GM21528 (cell line): ENCODE data around the gene RBM14.

Source experiments
- ATAC-seq: cut with Tn5 transposase; IDR thresholded peaks from one replicate; pipeline ENCODE4 v1.9.1; 2021; ENCODE audit warnings: mild to moderate bottlenecking, moderate library complexity; ENCODE audit not compliant: unreplicated experiment, low FRiP score

The RBM14 gene

DNA sequence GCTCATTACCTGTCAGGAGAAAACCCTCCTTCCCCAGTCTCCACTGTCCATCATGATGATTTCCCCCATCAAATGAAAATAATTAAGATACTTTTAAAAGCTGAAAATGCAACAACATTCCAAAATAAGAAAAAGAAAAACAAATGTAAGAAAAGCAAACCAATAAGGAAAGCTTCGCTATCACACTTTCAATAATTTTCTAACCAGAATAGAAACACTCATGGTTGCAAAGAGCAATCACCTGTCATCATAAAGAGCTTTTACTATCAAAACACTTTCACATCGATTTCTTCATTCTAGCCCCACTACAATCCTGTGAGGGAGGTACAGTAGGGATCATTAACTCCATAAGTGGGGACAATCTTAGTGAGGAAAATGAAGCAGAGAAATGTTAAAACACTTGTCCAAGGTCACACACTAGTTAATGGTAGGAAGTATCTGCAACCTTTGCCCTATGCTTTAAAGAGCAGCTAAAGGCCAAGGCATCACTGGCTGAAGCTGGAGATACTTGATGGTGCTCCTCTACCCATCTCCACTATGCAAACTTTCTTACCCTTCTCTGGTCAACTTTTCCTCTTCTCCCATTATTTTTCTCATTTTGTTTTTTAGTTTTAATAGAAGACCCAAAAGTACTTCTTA lies 58.7 kb downstream of the RBM14 start:
- ATAC-seq, result no peak

DNA sequence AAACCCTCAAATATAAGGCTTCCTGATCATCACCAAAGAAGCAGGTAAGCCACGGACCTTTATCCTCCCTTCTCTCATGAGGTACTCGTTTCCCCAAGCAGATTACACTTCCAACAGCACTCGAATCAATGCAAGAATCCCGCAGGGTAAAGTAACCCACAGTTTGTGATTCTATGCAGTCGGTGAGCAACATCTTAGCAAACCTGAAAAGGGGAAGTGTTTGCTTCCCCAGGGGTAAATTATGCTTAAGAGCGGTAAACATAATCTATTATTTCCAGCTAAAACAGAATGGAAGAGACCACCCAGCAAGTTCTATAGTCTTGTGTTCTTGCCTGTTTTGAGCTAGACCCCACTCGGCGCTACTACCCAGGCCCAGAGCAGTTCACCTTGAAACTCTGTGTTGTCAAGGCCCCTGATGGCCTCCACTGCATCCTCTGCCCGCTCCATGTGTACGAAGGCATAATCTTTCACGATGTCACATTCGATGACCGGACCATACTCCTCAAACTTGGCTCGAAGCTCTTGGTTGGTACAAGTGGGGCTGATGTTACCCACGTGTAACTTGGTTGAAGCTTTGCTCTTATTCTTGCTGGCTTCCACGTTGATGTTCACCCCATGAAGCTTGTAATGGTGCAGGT lies 60.0 kb downstream of the RBM14 start:
- ATAC-seq, result no peak
